ENCODE data around the gene LRRC8B.
"Not testable (repeated sequence)": the region's sequence is repeated elsewhere in the genome, so short reads cannot be mapped to it uniquely, and the experiment has no call there.

- TF ChIP-seq CTCF, POLR2A (IDR thresholded peaks at IDR 0.05): not testable (repeated sequence)
Observed at GRCh38 chr1:89510061-89510460, 14.6 kb upstream of the LRRC8B start.
